Limb (tissue), 2 donors: ENCODE results near the gene UBE2C.
"Not testable (repeated sequence)": the region's sequence is repeated elsewhere in the genome, so short reads cannot be mapped to it uniquely, and the experiment has no call there.

Experiments used
- DNase-seq, 2 donors: peaks; one replicate each; pipeline ENCODE4 v3.0.0-alpha.2; 2016; ENCODE audit errors: extremely low spot score in 2 of 2

Gene UBE2C

DNA sequence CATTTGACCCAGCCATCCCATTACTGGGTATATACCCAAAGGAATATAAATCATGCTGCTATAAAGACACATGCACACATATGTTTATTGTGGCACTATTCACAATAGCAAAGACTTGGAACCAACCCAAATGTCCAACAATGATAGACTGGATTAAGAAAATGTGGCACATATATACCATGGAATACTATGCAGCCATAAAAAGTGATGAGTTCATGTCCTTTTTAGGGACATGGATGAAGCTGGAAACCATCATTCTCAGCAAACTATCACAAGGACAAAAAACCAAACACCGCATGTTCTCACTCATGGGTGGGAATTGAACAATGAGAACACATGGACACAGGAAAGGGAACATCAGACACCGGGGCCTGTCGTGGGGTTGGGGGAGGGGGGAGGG is 14.5 kb upstream of the UBE2C start:
- not testable (repeated sequence) for DNase-seq

DNA sequence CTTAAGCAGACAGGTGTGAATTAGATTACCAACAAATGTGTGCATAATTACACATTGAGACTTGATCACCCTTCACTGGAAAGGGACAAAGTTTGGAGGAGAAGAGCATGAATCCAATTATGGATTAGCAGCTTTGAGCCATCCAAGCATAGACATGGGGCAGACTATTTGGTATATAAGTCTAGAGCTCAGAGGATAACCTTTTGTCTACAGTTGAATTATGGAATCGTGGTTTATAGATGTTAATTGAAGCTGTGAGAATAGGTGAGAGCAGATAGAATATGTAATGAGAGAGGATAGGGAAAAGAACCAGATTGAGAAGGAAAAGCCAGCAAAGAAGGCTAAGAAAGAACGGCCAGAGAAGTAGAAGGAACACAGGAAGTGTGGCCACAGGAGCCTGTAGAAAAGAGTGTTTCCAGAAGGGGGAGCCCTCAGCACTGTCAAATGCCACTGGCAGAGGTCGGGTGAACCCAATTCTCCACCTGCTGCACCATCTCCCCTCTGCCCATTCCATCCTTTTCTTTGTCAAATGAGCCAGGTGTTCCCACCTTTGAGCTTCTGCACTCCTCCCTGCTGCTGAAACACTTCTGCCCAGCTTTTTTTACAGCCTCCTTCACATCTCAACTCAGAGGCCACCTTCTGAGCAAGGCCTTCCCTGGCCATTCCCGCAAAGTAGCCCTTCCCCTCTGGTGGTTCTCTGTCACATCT is 13.4 kb upstream of the UBE2C start:
- peak; percentile 29 to 55 for DNase-seq

DNA sequence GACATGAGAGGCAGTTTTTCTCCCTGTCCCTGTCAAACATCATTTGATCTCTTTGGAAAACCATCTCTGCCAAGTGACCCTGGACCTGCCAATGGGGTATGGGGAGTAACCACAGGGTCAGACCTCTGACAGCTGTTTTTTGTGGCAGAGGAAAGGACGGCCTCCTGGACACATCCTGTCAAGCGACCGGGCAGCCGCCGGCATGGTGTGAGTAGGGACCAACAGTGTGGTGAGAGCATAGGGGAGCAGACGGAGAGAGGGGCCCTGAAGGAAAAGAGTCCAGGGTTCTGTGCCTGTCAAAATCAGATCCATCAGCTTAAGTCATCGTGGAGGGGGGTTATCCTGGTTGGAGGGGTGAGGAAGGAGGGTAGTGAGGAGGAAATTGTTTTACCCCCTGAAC is 10.6 kb upstream of the UBE2C start:
- DNase-seq = no peak

DNA sequence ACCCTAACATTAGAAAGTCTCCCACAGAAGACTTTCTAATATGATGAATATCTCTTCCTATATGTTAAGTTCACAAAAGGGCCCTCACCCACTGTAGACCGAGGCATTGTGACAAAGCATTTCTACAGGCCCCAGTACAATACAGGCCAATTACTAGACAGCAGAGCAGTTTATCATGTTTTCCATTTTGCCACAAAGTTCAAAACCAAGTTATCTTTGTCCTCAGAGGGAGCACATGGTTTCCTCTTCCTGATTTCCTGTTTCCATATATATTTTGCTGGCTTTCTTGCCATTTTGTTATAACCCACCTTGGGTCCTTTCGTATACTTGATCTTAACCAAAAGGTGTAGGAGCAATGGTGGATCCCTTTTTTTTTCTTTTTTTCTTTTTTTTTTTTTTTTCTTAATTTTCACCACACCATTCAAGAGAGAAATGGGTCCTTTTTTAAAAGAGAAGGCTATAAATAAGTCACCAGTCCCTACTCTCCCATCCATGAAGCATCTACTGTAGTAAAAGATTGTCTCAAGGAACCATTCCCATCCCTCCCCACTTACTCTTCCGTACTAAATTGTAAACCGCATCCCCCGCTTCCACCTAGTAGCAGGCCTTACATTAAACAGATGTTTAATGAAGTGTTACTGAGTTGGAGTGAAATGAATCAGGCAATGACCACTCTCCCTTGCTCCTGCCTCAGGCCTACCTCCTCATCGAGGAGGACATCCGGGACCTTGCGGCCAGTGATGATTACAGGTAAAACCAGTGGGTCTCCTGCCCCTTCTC is 2.1 kb upstream of the UBE2C start:
- DNase-seq = no peak

DNA sequence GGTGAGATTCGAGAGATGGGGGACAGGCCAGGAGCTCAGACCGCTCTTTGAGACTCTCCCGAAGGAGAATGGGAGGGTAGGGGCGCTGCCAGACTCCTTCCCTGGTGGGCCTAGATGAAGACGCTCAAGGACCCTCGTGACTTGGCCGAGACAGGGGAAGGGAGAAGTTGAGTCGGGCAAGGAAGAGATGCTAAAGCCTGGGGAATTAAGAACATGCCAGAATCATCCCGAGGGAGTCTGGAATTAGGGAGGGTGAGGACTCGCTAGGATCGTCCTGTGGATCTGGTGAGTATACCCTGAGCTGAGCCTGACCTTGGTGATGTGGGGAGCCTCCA is 529 bp downstream of the UBE2C start:
- DNase-seq = no peak

DNA sequence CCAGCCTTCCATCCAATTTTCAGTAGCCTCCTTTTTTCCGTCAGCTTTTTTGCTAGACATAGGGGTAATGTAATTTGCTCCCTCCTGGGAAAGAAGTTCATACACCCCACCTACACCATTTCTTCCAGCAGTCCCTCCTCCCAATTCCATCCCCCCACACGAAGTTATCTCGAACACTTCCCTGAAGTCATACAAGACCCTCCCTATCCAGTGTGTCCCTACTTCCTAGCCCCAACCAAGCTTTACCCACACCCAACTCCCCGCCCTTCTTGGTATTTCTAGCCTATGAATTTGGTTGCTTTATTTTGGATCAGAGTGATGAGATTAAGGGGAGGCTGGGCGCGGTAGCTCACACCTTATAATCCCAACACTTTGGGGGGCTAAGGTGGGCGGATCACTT is 1.0 kb downstream of the UBE2C start:
- DNase-seq = no peak

DNA sequence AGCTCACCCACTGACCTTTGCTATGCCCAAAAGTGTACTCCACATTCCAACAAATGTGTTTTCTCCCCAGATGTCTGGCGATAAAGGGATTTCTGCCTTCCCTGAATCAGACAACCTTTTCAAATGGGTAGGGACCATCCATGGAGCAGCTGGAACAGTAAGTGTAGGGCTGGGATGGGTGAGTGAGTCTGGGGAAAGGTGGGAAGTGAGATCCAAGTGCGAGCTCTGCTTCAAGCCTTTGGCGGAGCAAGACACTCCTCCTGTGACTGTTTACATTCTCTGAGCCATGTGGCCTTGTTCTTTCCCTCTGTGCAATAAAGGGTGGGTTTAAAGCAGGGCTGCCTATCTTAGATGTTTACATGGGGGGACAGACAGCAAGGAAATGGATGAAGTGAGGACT is 1.9 kb downstream of the UBE2C start:
- DNase-seq = no peak

DNA sequence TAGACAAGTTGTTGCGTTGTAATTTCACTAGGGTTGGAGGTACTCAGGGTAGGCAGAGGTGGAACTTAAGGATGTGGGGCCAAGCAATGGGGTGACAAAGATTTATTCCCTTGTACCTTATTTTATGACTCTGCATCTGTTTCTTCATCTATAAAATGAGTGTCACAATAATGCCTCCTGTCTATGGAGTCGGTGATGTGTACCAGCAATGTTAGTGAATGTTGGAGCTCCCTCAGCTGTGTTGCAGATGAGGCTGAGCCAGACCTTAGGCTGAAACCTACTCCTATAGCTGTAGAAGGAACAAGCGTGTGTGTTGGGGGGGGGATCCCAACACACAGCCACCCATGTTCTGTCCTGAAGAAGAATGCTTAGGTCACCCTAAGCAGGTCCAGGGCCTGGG is 4.5 kb downstream of the UBE2C start:
- no peak for DNase-seq

DNA sequence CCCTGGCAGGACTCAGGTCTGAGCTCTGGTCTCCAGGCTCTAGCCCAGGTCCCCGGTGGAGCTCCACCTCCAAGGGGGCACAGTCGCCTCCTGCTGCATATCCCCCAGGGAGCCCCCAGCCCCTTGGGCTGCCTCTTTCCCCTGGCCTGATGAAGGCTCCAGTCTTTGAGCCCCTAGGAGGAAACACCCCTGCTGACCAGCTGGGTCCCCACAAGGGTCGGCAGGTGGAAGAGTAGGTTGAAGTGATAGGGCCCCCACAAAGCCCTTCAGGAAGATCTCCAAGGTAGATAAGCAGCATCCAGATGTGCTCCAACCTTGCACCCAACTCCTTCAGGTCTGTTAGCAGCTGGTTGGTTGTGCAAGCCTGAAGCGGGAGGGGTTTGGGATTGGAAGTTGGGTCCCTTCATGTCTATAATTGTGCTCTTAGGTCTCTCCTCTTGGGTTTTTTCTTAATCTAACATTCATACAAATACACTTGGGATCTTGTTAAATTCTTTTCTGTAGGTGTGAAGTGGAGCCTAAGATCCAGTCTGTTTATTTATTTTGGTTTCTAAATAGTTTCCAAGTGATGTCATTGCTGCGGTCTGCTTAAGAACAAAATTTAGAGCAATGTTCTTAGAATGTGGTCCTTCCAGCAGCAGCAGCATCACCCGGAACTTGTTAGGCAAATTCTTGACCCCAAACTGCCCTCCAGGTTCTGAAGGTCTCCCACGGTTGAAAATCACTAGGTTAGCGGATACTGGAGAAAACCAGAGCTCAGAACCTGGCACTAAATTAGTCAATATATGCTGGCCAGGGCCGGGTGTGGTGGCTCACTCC is 5.1 kb downstream of the UBE2C start:
- no peak for DNase-seq

DNA sequence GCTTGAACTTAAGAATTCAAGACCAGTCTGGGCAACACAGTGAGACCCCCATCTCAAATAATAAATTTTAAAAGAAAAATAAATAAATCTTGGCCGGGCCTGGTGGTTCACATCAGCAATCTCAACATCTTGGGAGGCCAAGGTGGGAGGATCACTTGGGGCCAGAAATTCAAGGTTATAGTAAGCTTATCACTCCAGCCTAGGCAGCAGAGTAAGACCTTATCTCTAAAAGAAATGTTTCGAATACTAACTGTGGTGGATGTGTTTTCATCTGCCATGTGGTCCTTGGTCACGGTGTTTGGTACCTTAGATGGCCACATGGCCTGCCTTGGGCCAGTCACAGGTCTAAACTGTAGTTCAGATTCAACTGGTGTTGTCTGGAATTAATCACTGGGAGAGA is 5.8 kb downstream of the UBE2C start:
- DNase-seq = no peak

DNA sequence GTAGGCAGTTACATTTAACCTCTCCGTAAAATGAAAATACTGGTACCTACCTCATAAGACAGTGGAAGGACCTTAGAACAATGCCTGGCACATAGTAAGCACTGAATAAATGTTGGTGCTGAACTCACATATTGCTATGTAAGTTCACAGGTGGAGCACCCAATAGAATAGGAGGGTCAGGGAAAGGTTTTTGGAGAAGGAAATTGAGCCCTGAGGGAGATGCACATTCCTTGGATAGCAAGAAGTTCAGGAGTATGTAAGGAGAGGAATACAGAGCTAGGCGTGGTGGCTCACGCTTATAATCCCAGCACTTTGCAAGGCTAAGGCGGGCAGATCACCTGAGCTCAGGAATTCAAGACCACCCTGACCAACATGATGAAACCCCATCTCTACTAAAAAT is 7.0 kb downstream of the UBE2C start:
- no peak for DNase-seq

DNA sequence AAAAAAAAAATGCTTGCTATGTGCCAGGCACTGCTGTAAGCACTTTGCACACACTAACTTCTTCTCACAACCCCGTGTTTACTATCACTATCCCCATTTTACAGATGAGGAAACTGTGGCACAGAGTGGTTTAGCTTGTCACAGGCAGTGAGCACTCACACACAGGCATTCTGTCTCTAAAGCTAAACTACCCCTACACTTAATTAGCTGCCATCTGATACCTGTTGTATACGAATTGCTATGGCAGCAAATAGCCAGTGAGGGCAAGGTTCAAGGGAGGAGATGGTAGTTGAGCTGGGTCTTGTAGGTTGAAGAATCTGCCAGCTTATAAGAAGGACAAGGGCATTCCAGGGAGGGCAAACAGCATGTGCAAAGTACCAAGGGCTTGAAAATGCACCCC is 9.5 kb downstream of the UBE2C start:
- DNase-seq = no peak

DNA sequence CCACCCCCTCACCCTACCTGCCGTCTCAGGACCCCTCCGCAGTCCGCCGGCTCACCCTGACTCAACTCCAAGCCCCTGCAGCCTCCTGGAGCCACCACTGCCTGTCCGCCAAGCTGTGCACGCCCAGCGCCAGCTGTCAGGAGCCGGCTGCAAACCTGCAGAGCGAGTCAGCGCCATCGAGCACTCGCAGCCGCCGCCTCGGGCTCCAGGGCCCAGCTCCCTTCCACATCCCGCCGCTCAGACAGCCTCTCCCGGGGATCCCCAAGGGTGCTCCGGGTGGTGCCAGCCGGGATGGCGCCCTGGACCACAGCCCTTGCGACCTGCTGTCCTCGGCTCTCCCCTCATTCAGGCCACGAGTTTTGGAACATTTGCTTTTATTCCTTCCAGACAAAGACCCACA is 10.4 kb downstream of the UBE2C start:
- DNase-seq = peak in 1 of 2 donors; percentile 63

DNA sequence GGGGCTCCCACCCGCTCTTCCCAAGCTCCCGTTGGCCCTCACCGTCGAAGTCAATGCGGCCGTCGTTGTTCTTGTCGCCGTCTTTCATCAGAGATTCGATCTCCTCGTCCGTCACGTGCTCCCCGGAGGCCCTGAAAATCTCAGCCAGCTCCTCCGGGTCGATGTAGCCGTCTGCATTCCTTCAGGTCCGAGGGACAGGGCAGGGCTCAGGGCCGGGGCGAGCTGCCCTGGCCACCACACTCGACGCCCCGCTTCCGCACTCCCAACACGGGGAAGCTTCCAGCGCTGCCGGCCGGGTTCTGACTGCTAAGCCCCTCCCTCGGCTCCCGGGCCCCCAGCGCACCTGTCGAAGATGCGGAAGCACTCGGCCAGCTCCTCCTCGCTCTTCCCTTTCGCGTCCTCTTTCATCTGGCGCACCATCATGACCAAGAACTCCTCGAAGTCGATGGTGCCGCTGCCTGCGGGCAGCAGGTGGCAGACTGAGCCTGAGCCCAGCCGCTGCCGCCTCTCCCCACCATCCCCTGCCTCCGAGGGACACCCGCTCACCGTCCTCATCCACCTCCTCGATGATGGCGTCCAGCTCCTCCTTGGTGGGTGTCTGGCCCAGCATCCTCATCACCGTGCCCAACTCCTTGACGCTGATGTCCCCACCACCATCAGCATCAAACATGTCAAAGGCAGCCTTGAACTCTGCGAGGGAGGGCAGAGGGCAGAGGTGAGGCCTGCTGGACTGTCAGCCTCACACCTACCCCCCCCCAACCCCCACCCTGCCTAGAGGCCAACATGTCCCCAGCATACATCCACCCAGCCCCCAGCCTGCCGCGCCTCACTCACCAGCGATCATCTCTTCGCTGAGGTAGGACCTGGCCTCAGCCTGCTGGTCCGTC is 11.7 kb downstream of the UBE2C start:
- DNase-seq = peak in 1 of 2 donors; percentile 46

DNA sequence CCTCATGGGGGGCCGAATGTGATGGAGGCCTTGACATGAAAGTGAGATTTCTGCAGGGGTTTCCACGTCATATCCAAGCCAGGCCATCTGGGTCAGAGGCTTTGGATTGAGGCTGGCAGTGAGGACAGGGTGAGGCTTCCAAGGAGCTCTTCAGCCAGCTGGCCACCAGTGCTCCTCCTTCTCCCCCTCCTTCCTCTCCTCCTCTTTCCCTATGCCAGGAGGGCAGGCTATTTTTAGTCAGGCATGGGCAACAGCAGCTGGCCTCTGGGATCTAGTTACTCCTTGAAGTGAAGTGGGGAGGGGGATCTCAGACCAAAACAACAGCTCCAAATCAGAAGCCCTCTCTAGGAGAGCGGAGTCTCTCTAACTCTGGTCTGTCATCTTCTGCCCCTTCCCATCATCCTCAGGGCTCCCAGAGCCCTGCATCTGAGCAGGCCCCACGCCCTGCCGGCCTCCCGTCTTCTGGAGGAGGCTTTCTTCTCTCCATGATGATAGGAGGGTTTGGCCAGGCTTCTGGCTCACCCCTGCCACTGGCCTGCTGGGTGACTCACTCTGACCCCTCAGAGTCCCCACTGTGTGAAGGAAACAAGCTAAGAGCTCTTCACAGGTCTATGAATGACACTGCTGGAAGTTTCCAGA is 14.1 kb downstream of the UBE2C start:
- DNase-seq = peak; percentile 49 to 75

DNA sequence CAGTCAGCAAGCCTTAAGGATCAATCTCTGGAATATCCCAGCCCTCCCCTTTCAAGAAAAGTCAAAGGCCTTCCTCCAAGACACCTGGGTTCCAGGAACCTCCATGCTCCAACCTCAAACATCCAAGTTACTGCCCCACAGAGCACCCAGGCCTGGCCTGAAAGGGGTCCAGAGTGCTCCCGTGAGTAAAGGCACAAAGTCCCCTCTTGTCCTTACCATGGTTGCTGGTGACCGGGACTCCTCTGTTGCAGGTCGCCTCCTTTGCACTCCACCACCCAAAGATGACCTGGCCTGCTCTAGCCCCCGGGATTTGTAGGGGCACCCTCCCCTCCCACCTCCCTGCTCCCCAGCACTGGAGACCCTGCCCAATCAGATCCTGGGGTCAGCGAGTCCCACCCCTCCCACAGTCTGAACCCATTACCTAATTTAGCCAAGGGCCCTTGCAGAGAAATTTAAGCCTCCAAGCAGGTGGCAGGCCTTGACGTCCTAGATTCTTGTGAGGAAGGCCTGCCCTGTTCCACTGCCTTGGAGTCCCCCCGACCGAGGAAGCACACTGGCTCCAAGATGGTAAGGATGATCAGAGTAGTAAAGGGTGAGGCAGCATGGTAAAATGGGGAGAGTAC is 14.7 kb downstream of the UBE2C start, which contains the start of gene TNNC2:
TSS of gene TNNC2 (minus strand) at position 283 of the 623 bp plus-strand sequence. CDS start at position 219, 64 bp downstream.
- DNase-seq = no peak

DNA sequence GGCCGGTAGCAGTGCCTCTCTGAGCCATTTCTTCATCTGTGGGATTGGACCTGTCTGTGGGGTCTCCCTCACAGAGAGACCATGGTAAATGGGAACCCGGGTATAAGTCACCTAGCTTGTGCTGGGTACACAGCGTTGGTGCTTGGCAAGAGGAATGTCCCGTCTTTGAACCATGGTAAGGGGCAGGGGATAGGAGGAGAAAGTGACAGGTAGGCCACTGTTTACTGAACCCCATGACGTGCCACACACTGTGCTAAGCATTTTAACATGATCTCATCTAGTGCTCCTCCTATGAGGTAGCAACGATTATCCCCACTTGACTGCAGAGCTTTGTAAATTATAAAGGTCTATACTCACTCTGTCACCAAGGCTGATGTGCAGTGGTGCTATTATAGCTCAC is 15.3 kb downstream of the UBE2C start:
- no peak for DNase-seq

DNA sequence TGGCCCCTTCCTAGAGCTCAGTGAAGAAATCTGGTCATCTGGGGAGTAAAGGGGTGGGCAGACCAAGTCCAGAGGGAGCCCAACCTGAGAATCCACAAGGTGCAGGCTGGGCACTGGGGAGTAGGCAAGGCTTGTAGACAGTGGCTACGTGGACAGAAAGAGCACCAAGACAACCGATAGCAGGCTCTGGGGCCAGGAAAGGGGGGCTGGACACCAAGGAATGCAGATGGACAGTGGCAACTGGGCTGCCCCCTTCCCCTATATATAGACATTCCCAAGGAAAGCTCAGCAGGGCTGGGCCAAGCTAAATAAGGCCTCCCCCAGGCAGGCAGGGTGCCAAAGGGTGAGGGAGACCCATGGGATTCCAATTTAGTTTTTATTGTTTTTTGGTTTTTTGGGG is 16.1 kb downstream of the UBE2C start:
- DNase-seq = peak; percentile 56 to 65

DNA sequence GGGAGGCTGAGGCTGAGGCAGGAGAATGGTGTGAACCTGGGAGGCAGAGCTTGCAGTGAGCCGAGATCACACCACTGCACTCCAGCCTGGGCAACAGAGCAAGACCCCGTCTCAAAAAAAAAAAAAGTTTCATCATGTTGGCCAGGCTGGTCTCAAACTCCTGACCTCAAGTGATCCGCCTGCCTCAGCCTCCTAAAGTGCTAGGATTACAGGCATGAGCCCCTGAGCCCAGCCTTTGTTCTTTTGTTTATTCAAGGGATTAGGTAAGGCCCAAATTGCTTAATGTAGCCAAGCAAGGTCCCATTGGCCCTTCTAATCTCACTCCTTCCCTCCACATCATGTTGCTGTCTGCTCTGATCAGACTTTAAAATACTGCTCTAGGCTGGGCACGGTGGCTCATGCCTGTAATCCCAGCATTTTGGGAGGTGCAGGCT is 17.2 kb downstream of the UBE2C start:
- not testable (repeated sequence) for DNase-seq

DNA sequence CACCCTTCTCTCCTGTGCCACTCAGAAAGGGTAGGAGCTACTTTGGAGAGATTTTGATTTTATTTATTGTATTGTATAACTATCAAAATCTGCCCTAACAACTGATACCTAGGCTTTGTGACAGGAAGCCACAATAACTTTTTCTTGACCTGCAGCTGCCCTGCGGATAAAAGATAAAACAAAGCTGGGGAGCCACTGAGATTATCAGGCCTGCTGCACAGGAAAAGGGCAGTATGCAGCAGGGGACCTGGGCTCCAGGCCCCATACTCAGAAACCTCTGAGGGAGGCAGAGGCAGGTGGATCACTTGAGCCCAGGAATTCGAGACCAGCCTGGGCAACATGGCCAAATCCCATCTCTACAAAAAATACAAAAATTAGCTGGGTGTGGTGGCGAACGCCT is 20.2 kb downstream of the UBE2C start:
- no peak for DNase-seq
